Measurements from ENCODE around the gene PLA2G2F.

PLA2G2F gene

DNA sequence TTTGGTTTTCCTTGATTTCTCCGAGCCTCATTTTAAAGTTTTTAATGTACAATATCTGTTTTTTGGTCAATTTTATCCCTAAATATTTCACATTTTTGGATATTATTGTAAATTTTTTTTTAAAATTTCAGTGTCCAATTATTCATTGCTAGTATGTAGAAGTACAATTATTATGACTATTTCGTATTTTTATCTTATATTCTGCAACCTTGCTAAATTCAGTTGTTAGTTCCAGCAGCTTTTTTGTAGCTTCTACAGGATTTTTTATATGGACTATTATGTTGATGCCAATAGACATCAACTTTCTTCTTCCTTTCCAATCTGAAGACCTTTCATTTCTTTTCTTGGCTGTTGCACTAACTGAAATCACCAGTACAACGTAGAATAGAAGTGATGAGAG is 4.1 kb upstream of the PLA2G2F start:
- no peak for TF ChIP-seq CTCF (IDR thresholded peaks at IDR 0.05; ENCODE audit: borderline replicate concordance, insufficient read depth, low read depth, low read length)
- no peak overlapping the region for H3K4me3 ChIP-seq (ENCODE audit: low read depth, low read length)

DNA sequence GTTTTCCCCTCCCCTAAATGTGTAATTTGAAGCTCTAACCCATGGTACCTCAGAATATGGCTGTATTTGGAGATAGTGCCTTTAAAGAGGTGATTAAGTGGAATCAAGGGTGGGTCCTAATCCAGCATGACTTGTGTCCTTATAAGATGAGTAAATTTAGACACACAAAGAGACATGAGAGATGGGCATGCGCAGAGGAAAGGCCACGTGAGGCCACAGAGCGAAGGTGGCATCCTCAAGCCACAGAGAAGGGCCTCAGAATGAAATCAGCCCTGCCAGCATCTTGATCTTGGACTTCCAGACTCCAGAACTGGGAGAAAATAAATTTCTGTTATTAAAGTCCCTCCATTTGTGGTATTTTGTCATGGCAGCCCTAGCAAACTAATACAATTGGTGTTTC is 2.9 kb upstream of the PLA2G2F start:
- no peak for TF ChIP-seq CTCF (IDR thresholded peaks at IDR 0.05; ENCODE audit: borderline replicate concordance, insufficient read depth, low read depth, low read length)
- no peak overlapping the region for H3K4me3 ChIP-seq (ENCODE audit: low read depth, low read length)

DNA sequence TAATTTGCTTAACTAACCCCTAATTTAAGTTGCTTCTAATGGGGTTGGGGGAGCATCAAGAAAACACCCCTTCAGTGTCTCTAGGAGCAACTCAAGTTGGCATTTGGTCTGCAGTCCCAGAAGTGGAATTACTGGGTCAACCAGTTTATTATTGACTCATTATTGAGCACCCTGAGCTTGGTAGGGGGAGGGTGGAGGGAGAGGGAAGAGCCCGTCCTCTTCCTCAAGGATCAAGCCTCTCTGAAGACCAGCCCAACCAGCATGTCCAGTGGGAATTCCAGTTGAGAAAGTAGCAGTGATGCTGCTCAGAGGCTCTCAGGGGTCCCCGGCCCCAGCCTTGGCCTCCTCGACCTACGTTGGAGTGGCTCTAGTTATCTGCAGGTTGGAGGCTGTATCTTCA is 2.1 kb upstream of the PLA2G2F start:
- no peak for TF ChIP-seq CTCF (IDR thresholded peaks at IDR 0.05; ENCODE audit: borderline replicate concordance, insufficient read depth, low read depth, low read length)
- no peak overlapping the region for H3K4me3 ChIP-seq (ENCODE audit: low read depth, low read length)

DNA sequence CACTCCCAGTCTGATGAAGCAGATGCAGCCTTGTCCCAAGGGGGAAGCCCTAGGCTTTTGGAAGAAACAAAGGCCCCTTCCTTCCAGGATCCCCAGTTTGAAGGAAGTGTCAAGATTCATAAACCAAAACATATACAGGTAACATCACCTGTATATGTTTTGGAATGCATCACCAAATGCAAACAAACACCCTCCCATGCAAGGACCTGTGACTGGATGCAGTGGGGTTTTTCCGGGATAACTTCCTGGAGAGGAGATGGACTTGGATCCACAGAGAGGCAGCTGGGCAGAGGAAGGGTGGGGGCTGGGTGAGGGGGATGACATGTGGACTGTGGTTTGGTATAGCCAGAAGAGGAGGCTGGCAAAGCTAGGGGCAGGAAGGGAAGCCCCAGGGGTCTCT is 1.5 kb upstream of the PLA2G2F start:
- TF ChIP-seq CTCF (IDR thresholded peaks at IDR 0.05; ENCODE audit: borderline replicate concordance, insufficient read depth, low read depth, low read length): no peak

DNA sequence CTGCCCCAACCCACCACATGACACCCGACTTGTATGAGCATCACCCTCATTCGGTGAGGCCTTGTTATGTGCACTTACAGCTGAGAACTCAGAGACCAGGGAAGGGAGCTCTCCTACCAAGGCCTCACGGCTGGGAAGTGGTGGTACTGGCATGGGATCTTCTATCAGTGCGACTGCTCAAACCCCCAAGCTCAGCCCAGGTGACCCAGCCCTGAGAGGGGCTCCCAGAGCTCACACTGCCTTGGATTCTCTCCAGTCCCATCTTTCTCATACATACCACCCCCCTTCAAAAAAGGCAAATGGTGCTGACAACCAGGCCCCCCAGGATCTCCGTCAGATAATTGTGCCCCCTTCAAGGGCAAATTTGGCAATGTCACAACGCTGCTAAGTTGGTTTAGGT is 777 bp upstream of the PLA2G2F start:
- H3K4me3 ChIP-seq (ENCODE audit: low read depth, low read length): no peak overlapping the region
- no peak for TF ChIP-seq CTCF (IDR thresholded peaks at IDR 0.05; ENCODE audit: borderline replicate concordance, insufficient read depth, low read depth, low read length)

More for the DNA sequence above, 1.5 kb upstream of the PLA2G2F start:
- no peak overlapping the region for H3K4me3 ChIP-seq (ENCODE audit: low read depth, low read length)

DNA sequence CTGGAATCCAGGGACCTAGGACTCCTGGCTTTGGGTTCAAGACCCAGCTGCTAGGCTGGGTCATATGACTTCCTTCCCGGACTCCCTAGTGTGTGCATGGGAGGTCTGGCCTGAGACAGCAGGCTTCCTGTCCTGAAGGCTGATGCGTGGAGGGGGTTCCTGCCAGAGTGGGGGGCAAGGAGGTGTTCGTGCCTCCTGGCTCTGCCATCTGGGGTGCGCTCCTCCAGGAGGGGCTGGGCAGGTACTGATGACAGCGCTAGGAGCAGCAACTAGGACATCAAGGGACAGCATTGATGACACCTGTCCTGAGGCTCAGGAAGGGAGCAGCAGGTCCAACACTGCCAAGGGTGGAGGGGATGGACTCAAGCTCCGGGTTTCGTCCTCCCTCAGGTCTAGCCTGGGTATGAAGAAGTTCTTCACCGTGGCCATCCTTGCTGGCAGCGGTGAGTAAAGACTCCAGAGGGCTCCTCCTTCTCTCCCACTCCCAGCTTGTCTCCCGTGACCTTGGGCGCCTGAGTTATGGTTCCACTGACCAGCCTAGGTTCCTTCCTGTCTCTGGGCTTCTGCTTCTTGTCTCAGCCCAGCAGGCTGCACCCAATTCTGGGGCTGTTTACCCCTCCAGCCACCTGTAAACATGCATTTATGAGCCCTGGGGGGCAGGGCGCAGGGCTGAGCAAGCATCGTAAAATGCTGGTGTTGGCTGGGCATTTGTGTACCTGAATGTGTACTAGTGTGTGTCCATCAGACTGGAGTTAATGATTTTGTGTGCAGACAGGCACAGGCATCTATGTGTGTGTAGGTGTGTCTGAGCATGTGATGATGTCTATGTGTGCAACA is 871 bp downstream of the PLA2G2F start:
- TF ChIP-seq CTCF (IDR thresholded peaks at IDR 0.05; ENCODE audit: borderline replicate concordance, insufficient read depth, low read depth, low read length): no peak
- H3K4me3 ChIP-seq (ENCODE audit: low read depth, low read length): no peak overlapping the region

- no peak for TF ChIP-seq CTCF (IDR thresholded peaks at IDR 0.05; ENCODE audit: borderline replicate concordance, insufficient read depth, low read depth, low read length)
- no peak overlapping the region for H3K4me3 ChIP-seq (ENCODE audit: low read depth, low read length)
Observed at GRCh38 chr1:20141001-20141400, 1.9 kb downstream of the PLA2G2F start.
